KMS-11 (cell line): ENCODE results near the gene NRCAM.

Source experiments
- H2AFZ ChIP-seq: fragments of 200-600 bp; sonication (generic); 2 replicates; pipeline ENCODE4 v1.6.1; 2016; ENCODE audit warnings: antibody characterized with exemption, mixed run types, low read depth
- H3K27ac ChIP-seq: fragments of 200-600 bp; sonication (generic); 2 replicates; pipeline ENCODE4 v1.6.1; 2016; ENCODE audit warnings: mild to moderate bottlenecking, mixed run types
- H3K27me3 ChIP-seq: fragments of 200-600 bp; sonication (generic); 2 replicates; pipeline ENCODE4 v1.6.1; 2017; ENCODE audit warnings: mild to moderate bottlenecking, low read depth, mixed run types, moderate library complexity; ENCODE audit not compliant: insufficient read depth
- H3K36me3 ChIP-seq: fragments of 200-600 bp; sonication (generic); 2 replicates; pipeline ENCODE4 v1.6.1; 2017; ENCODE audit warnings: mild to moderate bottlenecking, mixed run types; ENCODE audit not compliant: insufficient read depth
- H3K4me1 ChIP-seq: fragments of 200-600 bp; sonication (generic); 2 replicates; pipeline ENCODE4 v1.6.1; 2016; ENCODE audit warnings: mild to moderate bottlenecking, low read depth, mixed run types; ENCODE audit not compliant: poor library complexity, severe bottlenecking
- H3K4me2 ChIP-seq: fragments of 200-600 bp; sonication (generic); 2 replicates; pipeline ENCODE4 v1.7.0; 2016; ENCODE audit warnings: mild to moderate bottlenecking, mixed run types
- H3K4me3 ChIP-seq: fragments of 200-600 bp; sonication (generic); IDR thresholded peaks from 2 replicates; pipeline ENCODE4 v1.6.1; 2017; ENCODE audit warnings: low read depth, low read length, mixed read lengths; ENCODE audit not compliant: insufficient read depth
- H3K79me2 ChIP-seq: fragments of 200-600 bp; sonication (generic); 2 replicates; pipeline ENCODE4 v1.6.1; 2016; ENCODE audit warnings: low read depth, mixed run types; ENCODE audit not compliant: insufficient read depth
- H3K9ac ChIP-seq: fragments of 200-600 bp; sonication (generic); 2 replicates; pipeline ENCODE4 v1.6.1; 2016; ENCODE audit warnings: mild to moderate bottlenecking, mixed run types
- H4K20me1 ChIP-seq: fragments of 200-600 bp; sonication (generic); 2 replicates; pipeline ENCODE4 v1.6.1; 2016; ENCODE audit warnings: mild to moderate bottlenecking, mixed run types; ENCODE audit not compliant: insufficient read depth
- TF ChIP-seq, protein P1 (sequence below): fragments of 200-600 bp; sonication (generic); conservative IDR thresholded peaks from 2 replicates; pipeline ENCODE4 v1.6.1; 2017; ENCODE audit warnings: low read depth, mild to moderate bottlenecking, antibody characterized with exemption, low read length, moderate library complexity, mixed read lengths

Gene NRCAM

GRCh38 chr7:108226816-108227299 lies 229.4 kb downstream of the NRCAM start:
- Histone ChIP-seq H3K4me3 (no peak overlapping the region), H3K4me2 (no peak overlapping the region), H3K27ac (no peak overlapping the region), H3K79me2 (no peaks in the 10 kb centered on the region), H2AFZ (no peak overlapping the region), H3K36me3 (no peaks in the 10 kb centered on the region), H3K4me1 (no peaks in the 10 kb centered on the region), H3K9ac (no peak overlapping the region), H4K20me1 (no peaks in the 10 kb centered on the region), H3K27me3 (no peaks in the 10 kb centered on the region)
- TF ChIP-seq, protein P1, sequence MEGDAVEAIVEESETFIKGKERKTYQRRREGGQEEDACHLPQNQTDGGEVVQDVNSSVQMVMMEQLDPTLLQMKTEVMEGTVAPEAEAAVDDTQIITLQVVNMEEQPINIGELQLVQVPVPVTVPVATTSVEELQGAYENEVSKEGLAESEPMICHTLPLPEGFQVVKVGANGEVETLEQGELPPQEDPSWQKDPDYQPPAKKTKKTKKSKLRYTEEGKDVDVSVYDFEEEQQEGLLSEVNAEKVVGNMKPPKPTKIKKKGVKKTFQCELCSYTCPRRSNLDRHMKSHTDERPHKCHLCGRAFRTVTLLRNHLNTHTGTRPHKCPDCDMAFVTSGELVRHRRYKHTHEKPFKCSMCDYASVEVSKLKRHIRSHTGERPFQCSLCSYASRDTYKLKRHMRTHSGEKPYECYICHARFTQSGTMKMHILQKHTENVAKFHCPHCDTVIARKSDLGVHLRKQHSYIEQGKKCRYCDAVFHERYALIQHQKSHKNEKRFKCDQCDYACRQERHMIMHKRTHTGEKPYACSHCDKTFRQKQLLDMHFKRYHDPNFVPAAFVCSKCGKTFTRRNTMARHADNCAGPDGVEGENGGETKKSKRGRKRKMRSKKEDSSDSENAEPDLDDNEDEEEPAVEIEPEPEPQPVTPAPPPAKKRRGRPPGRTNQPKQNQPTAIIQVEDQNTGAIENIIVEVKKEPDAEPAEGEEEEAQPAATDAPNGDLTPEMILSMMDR = no peak

DNA sequence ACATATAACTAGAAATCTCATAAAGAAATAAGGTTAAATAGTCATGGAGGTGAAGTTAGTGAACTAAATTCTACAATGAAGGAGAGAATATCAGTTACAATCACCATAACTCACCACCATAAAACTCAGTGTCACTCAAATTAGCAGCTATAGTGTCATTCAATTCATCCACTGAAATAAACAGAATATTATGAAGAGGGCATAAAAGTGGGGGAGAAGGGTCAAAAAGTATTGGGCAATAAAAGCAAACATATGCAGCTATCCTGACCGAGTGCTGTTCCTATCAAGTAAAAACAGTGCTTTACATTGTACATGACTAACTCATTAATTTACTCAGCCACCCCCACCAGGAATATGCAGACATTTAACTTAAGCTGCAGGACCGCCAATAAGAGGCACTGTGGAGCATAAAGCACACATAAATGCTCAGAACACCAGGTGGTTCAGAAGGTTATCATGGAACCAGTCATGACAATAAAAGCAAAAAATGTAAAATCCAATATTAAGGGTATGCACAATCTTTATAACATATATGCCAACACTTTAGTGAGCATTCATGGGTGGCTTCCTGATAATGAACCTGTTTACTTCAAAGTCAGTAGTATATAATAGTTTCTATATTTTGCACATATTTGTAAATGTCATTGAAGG lies 230.6 kb downstream of the NRCAM start:
- Histone ChIP-seq H3K79me2 (no peaks in the 10 kb centered on the region), H4K20me1 (no peaks in the 10 kb centered on the region), H2AFZ (no peak overlapping the region), H3K27ac (no peak overlapping the region), H3K4me1 (no peaks in the 10 kb centered on the region), H3K4me3 (no peak overlapping the region), H3K9ac (no peak overlapping the region), H3K36me3 (no peaks in the 10 kb centered on the region), H3K27me3 (no peaks in the 10 kb centered on the region), H3K4me2 (no peak overlapping the region)
- TF ChIP-seq, protein P1 = no peak

- Histone ChIP-seq H2AFZ (no peak overlapping the region), H3K27me3 (no peaks in the 10 kb centered on the region), H3K4me2 (no peak overlapping the region), H3K9ac (no peak overlapping the region), H4K20me1 (no peaks in the 10 kb centered on the region), H3K4me1 (peaks cover under 1% of the 10 kb centered on the region), H3K36me3 (no peaks in the 10 kb centered on the region), H3K79me2 (no peaks in the 10 kb centered on the region), H3K4me3 (no peak overlapping the region), H3K27ac (no peak overlapping the region)
- TF ChIP-seq, protein P1 = no peak
Observed at GRCh38 chr7:108224387-108224786, 231.8 kb downstream of the NRCAM start.

- no peaks in the 10 kb centered on the region for H3K27me3 ChIP-seq
- TF ChIP-seq, protein P1 = no peak
Observed at GRCh38 chr7:108222236-108222892, 233.9 kb downstream of the NRCAM start.

More at GRCh38 chr7:108222236-108222892, 233.9 kb downstream of the NRCAM start:
- Histone ChIP-seq H3K4me2 (no peak overlapping the region), H4K20me1 (no peaks in the 10 kb centered on the region), H3K9ac (no peak overlapping the region), H3K4me3 (no peak overlapping the region), H3K4me1 (peaks cover 18% of the 10 kb centered on the region), H3K79me2 (no peaks in the 10 kb centered on the region), H3K36me3 (no peaks in the 10 kb centered on the region), H3K27ac (no peak overlapping the region), H2AFZ (no peak overlapping the region)
